Stimulated activated CD4-positive, alpha-beta T cell treated with anti-CD3 and anti-CD28 coated beads, TNF-alpha, amount 100 ng/mL, for 1 hour (primary cell): ENCODE measurements around the gene RAB3A.
"Not testable (repeated sequence)": the region's sequence is repeated elsewhere in the genome, so short reads cannot be mapped to it uniquely, and the experiment has no call there.

Experiments
- DNase-seq, 3 donors: peaks; one replicate each; pipeline ENCODE4 v3.0.0-alpha.2; 2020; ENCODE audit warnings: low read depth in 3 of 3, low spot score in 1 of 3

RAB3A gene

DNA sequence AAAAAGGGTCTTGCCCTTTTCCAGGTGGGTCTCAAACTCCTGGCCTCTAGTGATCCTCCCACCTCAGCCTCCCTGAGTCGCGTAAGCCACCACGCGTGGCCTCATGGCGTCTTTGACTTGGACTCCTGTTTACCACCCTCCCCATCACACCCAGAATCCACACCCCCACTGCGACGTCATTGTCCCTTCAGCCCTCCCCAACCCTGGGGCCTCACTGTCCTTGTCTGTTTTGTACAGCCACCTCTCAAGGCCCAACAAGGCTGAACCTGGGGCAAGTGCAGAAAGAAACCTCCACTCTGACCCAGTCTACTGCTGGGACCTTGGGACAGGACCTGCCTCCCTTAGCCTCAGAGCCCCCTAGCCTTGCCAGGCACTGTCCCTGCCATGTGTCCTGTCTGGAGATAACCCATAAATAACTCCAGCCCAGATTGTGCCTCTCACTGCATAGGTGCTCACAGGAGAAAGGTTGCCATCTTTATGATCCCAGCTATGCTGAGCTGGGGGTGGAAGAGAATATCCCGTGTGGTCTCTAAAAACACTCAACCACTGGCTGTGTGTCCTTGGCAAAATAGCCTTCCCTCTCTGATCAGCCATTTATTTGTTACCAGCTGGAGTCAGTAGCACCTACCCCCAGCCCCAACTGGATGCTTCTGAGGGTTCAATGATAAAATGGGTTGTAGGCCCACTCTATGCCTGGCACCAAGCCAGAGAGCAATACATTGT lies 32.1 kb downstream of the RAB3A start:
- no peak for DNase-seq

DNA sequence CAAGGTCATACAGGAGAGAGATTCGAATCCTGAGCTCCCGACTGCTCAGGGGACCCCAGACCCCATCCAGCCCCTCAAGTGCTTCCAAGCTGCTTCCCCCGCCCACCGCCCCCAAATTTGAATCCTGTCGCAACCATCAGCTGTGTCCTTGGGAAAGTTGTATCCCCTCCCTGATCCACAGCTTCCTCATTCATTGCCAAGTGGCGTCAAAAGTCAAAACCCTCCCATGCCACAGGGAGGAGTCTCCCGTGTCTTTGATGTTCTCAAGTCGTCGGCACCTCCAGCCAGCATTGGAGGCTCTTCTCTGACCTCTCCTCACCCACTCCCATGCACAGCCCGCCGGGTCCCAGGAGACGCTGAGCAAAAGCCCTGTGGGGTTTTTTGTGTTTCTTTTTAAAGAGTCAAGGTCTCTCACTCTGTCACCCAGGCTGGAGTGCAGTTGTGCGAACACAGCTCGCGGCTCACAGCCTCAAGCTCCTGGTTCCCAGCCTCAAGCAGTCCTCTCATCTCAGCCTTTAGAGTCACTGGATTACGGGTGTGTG lies 33.1 kb downstream of the RAB3A start:
- DNase-seq = no peak

DNA sequence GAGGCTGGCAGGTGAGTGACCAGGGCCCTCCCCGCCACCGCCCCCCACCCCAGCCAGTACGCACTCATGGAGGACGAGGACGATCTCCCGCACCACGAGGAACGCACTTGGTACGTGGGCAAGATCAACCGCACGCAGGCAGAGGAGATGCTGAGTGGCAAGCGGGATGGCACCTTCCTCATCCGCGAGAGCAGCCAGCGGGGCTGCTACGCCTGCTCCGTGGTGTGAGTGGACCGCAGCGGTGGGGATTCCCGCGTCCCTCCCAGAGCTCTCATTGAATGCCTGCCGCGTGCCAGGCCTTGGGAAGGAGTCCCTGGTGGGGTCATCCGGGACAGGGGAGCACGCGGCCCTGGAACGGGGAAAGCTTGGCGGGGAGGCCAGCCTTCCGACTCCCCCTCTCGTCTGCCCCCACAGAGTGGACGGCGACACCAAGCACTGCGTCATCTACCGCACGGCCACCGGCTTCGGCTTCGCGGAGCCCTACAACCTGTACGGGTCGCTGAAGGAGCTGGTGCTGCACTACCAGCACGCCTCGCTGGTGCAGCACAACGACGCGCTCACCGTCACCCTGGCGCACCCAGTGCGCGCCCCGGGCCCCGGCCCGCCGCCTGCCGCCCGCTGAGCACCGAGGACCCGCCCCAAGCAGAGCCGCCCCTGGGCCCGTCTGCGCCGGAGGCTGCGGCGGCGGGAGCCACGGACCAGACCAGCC lies 35.0 kb downstream of the RAB3A start:
- DNase-seq = no peak

DNA sequence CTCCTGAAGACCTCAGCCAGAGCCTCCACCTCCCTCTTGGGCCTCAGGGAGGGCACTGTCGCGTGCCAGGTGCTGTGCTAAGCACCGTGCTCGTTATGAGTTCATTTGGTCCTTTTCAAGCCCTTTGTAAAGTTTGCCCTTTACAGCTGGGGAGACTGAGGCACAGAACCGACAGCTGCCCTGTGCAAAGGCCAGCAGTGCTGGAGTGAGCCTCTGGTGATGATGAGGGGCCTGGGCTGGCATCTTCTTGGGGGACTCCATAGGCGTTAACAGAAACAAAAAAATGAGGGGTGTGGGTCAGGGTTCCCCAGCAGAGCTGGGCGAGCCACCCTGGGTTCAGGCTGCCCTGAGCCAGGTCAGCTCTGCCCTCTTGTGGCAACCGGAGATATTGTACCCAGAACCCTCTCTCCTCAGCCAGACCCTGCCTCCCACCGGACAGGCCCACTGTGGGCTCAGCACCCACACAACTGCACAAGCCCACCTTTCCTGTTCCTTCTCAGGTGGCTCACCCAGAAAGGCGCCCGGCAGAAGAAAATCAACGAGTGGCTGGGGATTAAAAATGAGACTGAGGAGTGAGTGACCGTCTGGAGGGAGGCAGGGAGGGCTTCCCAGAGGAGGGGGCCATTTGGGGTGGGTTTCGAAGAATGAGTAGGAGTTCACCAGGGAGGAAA lies 35.7 kb downstream of the RAB3A start:
- peak in 1 of 3 donors; percentile 44 for DNase-seq

DNA sequence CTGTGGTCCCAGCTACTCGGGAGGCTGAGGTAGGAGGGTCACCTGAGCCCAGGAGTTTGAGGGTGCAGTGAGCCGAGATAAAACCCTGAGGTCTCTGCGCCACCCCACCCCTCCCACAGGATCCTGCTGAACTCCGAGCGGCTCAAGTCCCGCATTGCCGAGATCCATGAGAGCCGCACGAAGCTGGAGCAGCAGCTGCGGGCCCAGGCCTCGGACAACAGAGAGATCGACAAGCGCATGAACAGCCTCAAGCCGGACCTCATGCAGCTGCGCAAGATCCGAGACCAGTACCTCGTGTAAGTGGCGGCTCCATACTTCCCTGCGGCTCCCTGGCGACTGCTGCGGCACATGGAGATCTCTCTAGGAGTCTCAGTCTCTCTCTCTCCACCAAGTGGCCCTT lies 36.8 kb downstream of the RAB3A start:
- DNase-seq = no peak

DNA sequence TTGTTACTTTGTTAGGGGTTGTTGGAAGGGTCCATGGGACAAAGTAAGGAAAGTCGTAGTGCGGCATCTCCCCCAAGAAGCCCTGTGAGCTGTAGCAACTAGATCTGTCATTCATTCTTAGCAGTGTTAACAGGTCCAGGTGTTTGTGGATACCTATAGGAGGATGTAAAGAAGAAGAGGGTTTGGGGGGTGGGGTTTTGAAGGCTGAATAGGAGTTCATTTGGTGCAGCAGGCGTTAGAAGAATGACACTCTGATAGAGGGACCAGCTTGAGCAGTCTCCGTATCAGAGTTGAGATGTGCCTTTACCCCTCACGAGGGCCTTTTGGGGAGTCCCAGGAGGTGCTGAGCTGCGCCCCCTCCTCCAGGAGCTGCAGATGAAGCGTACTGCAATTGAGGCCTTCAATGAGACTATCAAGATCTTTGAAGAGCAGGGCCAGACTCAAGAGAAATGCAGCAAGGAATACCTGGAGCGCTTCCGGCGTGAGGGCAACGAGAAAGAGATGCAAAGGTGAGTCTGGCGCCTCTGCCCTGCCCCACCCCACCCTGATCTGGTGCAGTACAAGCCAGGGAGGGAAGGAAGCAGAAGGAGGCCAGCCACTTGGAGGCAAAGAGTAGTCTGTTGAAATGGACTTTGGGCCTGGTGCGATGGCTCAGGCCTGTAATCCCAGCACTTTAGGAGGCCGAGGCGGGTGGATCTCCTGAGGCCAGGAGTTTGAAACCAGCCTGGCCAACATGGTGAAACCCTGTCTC lies 37.9 kb downstream of the RAB3A start:
- DNase-seq = no peak

DNA sequence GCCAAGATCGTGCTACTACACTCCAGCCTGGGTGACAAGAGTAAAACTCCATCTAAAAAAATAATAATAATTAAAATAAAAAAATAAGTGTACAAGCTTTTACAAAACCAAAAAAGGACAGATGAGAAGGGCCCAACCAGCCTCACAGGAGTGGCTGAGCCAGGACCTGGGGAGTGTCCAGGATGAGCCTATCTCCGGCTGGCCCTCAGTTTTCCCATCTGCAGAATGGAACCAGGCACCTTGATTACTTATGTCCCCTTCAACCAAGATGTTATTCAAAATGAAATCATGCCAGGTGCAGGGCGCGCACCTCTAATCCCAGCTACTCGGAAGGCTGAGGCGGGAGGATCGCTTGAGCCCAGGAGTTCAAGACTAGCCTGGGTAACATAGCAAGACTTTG lies 39.8 kb downstream of the RAB3A start:
- DNase-seq = no peak

DNA sequence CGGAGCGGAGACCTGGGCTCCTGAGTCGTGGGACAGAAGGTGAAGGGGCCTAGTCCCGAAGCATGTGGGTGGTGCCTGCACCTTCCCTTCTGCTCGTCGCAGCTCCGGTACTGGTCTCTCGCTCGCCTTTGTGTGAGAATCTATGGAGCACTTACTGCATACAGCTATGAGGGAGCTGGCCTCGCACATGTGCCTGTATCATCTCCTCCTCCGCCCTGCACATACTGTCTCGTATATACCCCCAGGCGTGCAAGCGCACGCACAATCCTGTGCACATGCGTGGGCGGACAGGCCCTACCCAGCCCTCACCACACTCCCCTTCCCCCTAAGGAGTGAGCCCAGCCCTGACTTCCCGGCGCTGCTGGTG lies 42.2 kb downstream of the RAB3A start:
- DNase-seq = no peak

DNA sequence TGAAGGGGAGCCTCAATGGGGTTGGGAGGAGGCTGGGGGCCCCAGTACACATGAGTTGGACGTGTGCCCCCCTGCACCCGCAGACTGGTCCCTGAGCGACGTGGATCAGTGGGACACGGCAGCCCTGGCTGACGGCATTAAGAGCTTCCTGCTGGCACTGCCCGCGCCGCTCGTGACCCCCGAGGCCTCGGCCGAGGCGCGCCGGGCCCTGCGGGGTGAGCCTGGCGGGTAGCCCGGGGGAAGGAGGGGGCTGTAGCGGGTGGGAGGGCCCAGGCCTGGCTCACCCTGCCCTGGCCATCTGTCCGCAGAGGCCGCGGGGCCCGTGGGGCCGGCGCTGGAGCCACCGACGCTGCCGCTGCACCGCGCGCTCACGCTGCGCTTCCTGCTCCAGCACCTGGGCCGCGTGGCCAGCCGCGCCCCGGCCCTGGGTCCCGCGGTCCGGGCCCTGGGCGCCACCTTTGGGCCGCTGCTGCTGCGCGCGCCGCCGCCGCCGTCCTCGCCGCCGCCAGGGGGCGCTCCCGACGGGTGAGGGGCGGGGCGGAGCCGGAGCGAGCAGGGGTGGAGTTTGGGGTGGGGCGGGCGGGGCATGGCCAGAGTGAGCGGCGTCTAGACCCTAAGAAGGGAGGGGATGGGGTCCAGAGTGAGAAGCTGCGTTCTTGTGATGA lies 42.7 kb downstream of the RAB3A start:
- DNase-seq = peak; percentile 47 to 86 (median 79)

DNA sequence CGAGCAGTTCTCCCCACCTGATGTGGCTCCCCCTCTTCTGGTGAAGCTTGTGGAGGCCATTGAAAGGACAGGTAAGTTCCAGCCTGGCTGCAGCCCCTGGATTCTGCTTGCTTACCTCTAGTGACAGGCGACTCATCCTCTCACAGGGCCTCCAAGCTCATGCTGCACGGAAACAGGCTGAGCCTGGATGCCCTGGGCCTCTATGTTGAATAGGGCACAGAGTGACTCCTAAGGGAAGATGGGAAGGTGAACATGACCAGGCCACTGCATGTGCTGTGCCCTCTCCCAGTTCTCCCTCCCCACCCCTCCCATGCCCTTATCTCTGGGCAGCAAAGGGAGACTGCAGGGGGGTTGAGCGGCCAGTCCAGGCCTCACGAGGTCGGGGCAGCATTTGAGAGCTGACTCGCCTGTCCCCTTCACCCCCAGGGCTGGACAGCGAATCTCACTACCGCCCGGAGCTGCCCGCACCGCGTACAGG lies 43.3 kb downstream of the RAB3A start:
- no peak for DNase-seq

DNA sequence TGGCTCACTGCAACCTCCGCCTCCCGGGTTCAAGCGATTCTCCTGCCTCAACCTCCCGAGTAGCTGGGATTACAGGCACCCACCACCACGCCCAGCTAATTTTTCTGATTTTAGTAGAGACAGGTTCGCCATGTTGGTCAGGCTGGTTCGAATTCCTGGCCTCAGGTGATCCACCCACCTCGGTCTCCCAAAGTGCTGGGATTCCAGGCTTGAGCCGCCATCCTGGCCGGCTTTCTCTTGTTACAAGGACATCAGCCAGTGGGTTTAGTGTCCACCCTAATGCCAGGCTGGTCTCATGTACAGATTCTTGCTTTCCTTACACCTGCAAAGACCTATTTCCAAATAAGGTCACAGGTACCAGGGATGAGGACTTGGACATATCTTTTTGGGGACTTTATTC lies 44.0 kb downstream of the RAB3A start:
- no peak for DNase-seq

DNA sequence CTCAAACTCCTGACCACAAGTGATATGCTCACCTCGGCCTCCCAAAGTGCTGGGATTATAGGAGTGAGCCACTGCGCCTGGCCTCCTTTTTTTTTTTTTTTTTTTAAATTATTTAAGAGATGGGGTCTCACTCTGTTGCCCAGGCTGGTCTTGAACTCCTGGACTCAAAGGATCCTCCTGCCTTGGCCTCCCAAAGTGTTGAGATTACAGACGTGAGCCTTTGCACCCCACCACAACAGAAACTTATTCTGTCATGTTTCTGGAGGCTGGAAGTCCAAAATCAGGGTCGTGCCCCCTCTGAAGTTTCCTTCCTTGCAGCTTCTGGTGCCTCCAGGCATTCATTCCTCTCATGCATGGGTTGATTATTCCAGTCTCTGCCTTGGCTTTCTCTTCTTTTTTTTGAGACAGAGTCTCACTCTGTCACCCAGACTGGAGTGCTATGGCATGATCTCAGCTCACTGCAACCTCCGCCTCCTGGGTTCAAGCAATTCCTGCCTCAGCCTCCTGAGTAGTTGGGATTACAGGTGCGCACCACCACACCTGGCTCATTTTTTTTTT lies 44.7 kb downstream of the RAB3A start:
- DNase-seq = not testable (repeated sequence)

DNA sequence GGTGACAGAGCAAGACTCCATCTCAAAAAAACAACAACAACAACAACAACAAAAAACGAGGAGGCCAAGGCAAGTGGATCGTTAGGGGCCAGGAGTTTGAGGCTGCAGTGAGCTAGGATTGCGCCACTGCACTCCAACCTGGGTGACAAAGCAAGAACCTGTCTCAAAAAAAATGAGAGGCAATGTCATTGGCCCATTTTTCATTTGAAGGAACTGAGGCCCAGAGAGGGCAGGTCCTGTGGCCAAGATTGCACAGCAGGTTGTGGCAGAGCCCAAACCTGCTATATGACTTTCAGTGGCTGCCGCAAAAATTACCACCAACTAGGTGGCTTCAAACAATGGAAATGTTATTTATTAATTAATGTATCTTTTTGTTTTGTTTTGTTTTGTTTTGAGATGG lies 45.4 kb downstream of the RAB3A start:
- DNase-seq = no peak

DNA sequence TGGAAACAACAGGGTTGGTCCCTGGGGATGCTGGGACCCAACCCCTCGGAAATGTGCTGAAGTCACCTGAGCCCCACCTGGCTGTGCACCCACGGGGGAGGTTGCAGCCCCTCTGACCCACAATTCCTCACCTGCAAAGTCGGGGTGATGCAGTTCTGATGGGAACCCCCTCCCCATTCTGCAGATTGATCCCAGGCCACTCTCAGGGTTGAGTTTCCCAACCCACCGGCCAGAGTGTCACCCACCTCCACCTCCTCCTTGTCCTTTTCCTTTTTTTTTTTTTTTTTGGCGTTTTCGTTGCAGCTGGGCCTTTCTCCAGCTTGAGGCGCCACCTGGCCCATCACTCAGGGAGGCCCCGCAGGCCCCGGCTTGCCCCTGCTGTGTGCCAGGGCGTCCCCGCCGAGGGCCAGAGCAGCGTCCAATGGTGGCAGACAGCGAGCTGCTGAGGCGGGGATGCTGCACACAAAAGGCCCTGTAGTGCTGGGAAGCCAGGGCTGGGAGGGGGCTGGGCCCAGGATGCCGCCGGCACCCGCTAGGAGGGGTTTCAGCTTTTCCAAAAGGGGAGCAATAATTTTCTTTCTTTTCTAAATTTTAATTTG lies 46.3 kb downstream of the RAB3A start:
- DNase-seq = no peak

DNA sequence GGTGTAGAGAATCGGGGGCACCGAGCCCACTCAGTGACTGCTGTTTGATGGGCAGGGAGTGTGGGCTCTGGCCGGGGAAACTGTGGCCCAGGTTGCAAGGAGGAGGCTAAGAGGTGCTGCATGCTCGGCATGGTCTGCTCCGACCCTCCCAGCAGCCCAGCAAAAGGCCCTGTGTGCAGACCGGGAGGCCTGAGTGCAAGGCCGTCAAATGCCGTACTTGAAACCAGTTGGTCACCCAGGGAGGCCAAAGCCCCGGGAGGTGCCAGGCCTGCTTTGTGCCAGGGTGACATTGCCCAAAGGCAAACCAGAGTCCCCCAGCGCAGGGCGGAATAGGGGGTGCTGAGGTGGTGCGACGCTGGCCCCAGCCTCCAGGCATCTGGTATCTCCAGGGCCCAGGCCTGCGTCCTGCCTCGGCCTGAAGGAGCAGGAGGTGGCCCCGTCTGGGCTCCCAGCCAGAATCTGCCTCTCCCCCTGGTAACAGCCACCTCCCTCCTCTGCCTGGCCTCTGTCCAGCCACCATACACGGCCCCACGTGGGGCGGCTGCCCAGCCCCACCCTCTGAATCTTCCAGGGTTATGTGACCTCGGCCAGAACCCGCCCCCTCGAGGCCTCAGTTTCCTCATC lies 46.9 kb downstream of the RAB3A start:
- DNase-seq = no peak

DNA sequence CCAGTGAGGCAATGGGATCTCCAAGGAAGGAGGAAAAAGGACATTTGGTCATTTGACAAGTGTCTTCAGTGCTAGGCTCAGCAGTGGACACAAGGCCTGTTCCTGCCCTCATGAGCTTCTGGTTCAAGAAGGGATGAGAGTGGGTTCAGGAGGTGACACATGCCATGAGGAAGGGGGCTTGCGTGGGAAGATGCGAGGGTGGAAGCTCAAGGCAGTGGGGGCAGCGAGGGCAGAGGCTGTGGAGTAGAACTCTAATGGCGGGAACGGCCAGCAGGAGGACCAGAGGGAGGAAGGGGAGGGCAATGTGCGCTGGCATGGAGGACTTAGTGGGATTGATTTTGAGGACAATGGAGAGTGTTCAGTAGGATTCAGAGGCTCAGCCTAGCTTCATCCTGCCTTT lies 47.6 kb downstream of the RAB3A start:
- no peak for DNase-seq

DNA sequence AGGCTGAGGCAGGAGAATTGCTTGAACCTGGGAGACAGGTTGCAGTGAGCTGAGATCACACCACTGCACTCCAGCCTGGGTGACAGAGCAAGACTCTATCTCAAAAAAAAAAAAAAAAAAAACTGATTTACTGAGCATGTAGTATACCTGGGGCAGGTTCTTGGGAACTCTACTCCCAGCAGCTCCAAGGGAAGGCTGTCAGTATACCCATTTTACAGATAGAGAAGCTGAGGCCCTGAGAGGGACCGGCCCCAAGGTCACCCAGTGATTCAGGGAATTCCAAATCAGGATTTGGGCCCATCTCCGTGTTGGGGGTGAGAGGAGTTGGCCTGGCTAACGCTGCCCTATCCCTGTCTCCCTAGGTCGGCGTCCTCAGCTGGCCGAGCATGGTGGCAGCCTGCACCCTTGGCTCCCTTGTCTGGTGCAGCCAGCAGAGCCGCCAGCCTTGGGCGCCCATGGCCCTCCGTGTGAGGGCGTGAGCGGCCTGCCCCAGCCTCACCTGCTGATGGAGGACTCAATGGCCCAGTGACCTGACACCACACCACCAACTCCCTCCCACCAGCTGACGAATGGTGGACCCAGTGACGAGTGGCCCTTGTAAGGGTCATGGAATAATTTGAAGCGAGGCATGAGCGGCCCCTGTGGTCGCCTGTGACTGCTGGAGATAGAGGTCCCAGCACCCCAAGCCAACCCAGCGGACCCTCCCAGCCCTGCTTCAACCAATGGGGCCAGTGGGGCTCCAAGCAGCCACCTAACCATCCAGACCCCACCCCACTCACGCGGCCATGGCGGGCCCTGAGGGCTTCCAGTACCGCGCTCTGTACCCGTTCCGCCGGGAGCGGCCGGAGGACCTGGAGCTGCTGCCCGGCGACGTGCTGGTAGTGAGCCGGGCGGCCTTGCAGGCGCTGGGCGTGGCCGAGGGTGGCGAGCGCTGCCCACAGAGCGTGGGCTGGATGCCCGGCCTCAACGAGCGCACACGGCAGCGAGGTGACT lies 48.5 kb downstream of the RAB3A start:
- DNase-seq = no peak

DNA sequence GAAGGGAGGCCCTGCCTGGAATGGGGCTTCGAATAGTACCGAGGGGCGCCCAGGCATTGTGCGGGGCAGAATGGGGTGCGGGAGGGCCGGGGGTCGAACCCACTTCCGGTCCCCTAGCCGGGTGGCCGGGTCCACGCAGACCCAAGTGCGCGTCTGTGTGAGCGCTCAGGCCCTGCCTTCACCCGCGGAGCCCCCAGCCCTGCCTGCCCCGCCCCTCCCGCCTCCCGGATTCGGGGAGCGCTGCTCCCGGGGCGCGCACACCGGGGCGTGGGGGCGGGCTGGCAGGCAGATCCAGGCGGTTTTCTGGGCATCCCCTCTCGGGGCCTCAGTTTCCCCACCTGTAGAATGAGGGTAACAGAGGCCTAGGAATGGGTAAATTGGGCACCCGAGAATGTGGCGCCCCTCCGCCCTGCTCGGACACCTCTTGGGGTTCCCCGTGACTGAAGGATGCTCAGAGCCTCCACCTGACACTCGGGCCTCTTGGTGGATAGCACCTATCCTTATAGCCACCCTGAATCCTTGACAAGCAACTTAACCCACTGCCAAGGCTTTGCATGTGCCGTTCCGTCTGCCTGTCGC lies 50.2 kb downstream of the RAB3A start:
- no peak for DNase-seq
